ENCODE measurements around the gene ST7. TPM values are rescaled to one million over a fixed set of nuclear protein-coding genes. Genes with fewer than 3 reads are reported as not detected.
"Not testable (repeated sequence)": the region's sequence is repeated elsewhere in the genome, so short reads cannot be mapped to it uniquely, and the experiment has no call there.

The ST7 gene
- total RNA-seq, 1 donor from 2014 or later, result 8.2 TPM

GRCh38 chr7:117101026-117101425 lies 147.7 kb downstream of the ST7 start:
- ATAC-seq, result no peak

- ATAC-seq, result no peak
These were observed 157.4 kb downstream of the ST7 start for GRCh38 chr7:117110480-117111315.

- ATAC-seq, result no peak
These were observed 158.2 kb downstream of the ST7 start for GRCh38 chr7:117111535-117111934.

- no peak for ATAC-seq
These were observed 159.3 kb downstream of the ST7 start for GRCh38 chr7:117112640-117113039.

GRCh38 chr7:117113871-117114270 lies 160.6 kb downstream of the ST7 start:
- no peak for ATAC-seq

GRCh38 chr7:117114272-117114671 lies 161.0 kb downstream of the ST7 start:
- no peak for ATAC-seq

- no peak for ATAC-seq
These were observed 162.9 kb downstream of the ST7 start for GRCh38 chr7:117116211-117116610.

GRCh38 chr7:117117172-117117571 lies 163.9 kb downstream of the ST7 start:
- ATAC-seq, result no peak

GRCh38 chr7:117118579-117119180 lies 165.4 kb downstream of the ST7 start:
- ATAC-seq, result no peak

GRCh38 chr7:117119192-117119924 lies 166.1 kb downstream of the ST7 start:
- ATAC-seq, result peak; percentile 45

GRCh38 chr7:117120321-117120720 lies 167.0 kb downstream of the ST7 start:
- ATAC-seq, result not testable (repeated sequence)

- ATAC-seq, result not testable (repeated sequence)
These were observed 168.7 kb downstream of the ST7 start for GRCh38 chr7:117122036-117122435.

GRCh38 chr7:117122536-117122935 lies 169.2 kb downstream of the ST7 start:
- no peak for ATAC-seq

GRCh38 chr7:117123311-117123926 lies 170.1 kb downstream of the ST7 start:
- no peak for ATAC-seq

- ATAC-seq, result peak; percentile 71
These were observed 171.4 kb downstream of the ST7 start for GRCh38 chr7:117124591-117125220.

GRCh38 chr7:117126676-117127075 lies 173.4 kb downstream of the ST7 start:
- ATAC-seq, result no peak

GRCh38 chr7:117127585-117128168 lies 174.4 kb downstream of the ST7 start:
- ATAC-seq, result peak; percentile 62

- no peak for ATAC-seq
These were observed 176.2 kb downstream of the ST7 start for GRCh38 chr7:117129521-117129955.

GRCh38 chr7:117130262-117130661 lies 177.0 kb downstream of the ST7 start:
- ATAC-seq, result no peak

GRCh38 chr7:117132321-117133120 lies 179.2 kb downstream of the ST7 start:
- ATAC-seq, result peak; percentile 97

- no peak for ATAC-seq
These were observed 179.8 kb downstream of the ST7 start for GRCh38 chr7:117133125-117133524.
